ENCODE measurements around the gene BPNT1.
A peak's percentile ranks its signal among the peaks of the same experiment; 100 is the strongest.

- TF ChIP-seq CTCF (conservative IDR thresholded peaks at IDR 0.05; ENCODE audit: low read depth, low read length) (peak; percentile 54; the same call in 1 of the 2 replicates), EZH2 (IDR thresholded peaks at IDR 0.05; ENCODE audit: low read length, unreplicated experiment) (no peak)
Observed at GRCh38 chr1:220012259-220012658, 77.3 kb downstream of the BPNT1 start.
